Posterior vena cava (tissue), 2 donors: ENCODE data around the gene NEIL3. TPM values are rescaled to one million over a fixed set of nuclear protein-coding genes. Genes with fewer than 3 reads are reported as not detected.

ENCODE experiments used
- DNase-seq: peaks from one replicate; pipeline ENCODE4 v3.0.0-alpha.2; 2020; ENCODE audit warnings: low spot score
- intact Hi-C, 2 donors: fragments of 100-400 bp; cut with DNase I; formaldehyde crosslinking; loops; one replicate each; pipeline versions ENCODE4 v1.14.1 to v1.14.2; 2022 to 2023
- long read RNA-seq, 2 donors: library from polyadenylated mRNA; unstranded; transcript quantifications; one replicate each; pipeline ENCODE4 v2.0.0, GENCODE V29; 2020 to 2021
- total RNA-seq, 2 donors: library from RNA; stranded (reverse); fragmentation: NEBNext Ultra II Directional; extraction: Animal tissue kit (Norgen Biotek cat#: 25700); gene quantifications; one replicate each; pipeline ENCODE4 v1.2.1, GENCODE V29; 2021
- donor health status: DM: yes; HTN: yes; CAD: no.
- donor health status: DM: yes; HTN: yes; CAD: no.

NEIL3 gene, protein sequence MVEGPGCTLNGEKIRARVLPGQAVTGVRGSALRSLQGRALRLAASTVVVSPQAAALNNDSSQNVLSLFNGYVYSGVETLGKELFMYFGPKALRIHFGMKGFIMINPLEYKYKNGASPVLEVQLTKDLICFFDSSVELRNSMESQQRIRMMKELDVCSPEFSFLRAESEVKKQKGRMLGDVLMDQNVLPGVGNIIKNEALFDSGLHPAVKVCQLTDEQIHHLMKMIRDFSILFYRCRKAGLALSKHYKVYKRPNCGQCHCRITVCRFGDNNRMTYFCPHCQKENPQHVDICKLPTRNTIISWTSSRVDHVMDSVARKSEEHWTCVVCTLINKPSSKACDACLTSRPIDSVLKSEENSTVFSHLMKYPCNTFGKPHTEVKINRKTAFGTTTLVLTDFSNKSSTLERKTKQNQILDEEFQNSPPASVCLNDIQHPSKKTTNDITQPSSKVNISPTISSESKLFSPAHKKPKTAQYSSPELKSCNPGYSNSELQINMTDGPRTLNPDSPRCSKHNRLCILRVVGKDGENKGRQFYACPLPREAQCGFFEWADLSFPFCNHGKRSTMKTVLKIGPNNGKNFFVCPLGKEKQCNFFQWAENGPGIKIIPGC
- total RNA-seq: under 1 TPM; 0.24 to 0.46 TPM
- long read RNA-seq, donor 1: 0 reads
- long read RNA-seq, donor 2: 0 reads

DNA sequence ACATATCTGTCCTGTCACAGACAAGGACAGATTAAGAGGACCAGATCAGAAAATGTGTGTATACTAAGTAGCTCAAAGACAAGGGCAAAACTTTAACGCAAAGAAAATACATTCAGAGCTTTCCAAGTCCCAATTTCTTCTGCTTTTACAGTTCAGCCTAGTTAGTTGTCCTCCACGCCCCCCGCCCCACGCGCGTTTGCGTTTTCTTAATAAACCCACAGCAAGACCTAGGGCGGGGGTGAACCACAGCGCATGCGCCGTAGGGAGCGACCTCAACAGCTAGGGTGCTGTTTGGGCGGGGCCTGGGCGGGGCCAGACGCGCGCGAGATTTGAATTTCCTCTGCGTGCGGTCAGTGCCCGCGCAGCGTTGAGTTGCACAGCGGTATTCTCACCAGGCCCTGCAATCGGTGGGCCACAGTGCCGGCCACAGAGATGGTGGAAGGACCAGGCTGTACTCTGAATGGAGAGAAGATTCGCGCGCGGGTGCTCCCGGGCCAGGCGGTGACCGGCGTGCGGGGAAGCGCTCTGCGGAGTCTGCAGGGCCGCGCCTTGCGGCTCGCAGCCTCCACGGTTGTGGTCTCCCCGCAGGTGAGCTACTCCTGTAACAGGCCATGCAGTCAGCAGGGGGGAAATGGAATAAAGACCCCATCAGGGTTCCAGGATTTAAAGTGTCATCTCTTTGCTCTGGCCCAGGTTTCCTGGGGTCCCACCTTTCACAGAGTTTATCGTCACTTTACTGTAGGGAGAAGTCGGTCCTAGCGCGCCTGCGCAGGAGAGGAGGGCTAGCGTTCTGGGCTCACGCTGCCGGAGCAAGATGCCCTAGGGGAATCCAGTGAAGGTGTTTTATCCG lies at the start of gene NEIL3:
Gene NEIL3, plus strand, starts transcription at position 353 of the 850 bp plus-strand sequence. Its CDS starts 80 bp downstream, at position 433.
- peak; percentile 97 for DNase-seq
- intact Hi-C loops: no loop called here

DNA sequence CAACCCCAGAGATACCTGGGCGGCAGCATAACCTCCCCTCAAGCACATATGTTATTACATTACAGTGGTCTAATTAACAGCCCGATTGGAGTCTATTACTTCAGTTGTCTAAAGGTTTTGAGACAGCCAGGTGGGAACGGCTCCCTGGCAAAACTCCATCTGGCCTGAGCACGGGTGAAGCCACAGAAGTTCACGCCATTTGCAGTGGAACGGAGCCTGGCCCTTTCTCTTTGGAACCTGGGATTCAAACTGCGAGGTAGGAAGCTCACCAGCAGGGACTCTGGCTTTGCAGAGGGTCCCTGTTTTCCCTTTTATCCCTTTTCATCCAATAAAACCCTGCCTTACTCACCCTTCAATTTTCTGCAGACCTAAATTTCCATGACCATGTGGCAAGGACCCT lies 45.9 kb upstream of the NEIL3 start:
- intact Hi-C loops: no loop called here
- DNase-seq: no peak

DNA sequence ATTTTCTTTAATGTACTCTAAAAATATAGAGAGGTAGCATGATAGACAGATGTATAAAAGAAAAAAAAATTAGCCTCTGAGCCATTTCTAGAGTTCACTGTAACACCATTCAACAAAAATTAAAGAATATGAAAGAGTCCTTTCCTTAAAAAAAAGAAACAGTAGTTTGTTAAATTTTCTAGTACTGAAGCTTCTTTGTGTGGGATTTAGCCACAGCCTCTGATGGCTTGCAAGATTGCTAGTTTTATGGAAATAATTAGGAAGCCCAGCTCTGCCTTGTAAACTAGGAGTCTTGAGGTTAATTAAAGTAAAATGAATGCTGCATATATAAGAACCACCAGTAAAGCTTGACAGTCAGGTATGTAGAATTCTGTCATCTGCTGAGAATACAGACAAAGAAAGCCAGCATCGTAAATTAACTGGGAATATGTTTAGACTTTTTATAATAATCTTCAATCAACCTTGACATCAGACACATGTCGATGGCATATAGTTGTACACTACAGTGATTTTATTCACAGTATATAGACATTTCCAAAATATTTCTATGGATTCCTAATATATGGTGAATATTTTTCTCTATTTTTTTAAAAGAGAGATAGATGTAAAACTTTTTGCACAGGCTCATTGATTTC lies 44.8 kb upstream of the NEIL3 start:
- no peak for DNase-seq
- intact Hi-C loops: no loop called here

DNA sequence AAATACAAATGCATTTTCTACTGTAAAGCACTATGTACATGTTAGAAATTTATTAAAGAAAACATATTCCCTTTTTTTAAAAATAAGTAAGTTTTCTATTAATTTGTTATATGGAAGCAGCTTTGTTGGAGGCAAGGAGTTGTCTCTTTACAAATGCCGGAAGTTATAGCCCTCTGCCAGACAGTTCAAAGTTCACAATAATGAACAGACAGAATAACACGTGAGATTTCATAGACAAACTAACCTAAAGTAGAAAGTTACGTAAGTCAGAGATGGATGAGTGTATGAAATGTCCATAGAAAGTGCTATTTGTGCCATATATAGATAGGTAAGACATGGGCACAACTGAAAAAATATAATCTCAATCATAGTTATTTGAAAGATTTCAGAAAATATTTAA lies 43.9 kb upstream of the NEIL3 start:
- intact Hi-C loops: no loop called here
- no peak for DNase-seq

DNA sequence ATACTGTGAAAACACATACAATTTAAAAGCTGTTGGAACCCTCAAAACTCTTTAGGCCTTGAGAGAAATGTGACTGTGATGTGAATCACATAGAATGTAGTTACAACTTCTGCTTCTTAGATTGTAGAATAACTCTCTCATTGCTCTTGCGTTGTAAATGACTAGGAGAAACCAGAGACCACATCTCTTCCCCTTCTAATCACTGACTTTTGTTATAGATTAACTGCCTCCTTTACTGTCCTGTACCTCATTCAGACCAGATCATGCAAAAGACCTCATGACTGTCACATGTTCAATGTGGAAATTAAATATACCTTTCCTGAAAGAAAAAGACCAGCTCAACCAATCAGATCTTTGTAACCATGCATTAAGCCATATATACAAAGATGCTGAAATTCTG lies 43.2 kb upstream of the NEIL3 start:
- intact Hi-C loops: no loop called here
- no peak for DNase-seq

DNA sequence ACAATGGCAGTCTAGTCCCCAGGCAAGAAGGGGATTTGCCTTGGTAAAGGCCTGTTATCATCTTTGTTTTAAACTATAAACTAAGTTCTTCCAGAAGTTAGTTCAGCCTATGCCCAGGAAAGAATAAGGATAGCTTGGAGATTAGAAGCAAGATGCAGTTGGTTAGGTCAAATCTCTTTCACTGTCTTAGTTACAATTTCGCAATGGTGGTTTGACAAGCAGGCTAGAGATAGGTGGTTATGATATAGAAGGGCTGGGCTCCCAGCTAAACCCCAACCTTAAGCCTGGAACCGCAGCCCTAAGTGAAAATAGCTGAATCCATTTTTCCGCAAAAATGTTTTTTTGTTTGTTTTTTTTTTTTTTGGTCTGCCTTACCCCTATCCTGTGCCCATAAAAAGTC lies 41.8 kb upstream of the NEIL3 start:
- DNase-seq: no peak
- intact Hi-C loops: no loop called here

DNA sequence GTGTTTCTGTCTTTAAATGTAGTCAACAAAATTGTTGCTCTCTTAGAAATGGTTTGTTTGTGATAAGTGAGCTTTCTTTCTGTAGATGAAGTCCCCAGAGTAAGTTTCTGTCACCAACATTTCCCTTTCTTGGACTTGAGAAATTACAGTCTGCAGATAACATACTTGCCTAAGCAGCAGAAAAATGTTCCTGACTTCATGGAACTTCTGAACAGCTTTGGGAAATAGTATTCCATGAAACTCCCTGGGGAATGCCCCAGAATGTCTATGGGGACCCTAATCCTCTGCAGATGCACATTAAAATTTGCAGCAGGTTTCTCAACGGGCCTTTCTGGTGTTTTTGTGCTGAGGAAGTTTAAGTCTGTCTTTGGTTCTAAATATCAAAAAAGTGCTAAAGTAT lies 38.6 kb upstream of the NEIL3 start:
- no peak for DNase-seq
- intact Hi-C loops: no loop called here

DNA sequence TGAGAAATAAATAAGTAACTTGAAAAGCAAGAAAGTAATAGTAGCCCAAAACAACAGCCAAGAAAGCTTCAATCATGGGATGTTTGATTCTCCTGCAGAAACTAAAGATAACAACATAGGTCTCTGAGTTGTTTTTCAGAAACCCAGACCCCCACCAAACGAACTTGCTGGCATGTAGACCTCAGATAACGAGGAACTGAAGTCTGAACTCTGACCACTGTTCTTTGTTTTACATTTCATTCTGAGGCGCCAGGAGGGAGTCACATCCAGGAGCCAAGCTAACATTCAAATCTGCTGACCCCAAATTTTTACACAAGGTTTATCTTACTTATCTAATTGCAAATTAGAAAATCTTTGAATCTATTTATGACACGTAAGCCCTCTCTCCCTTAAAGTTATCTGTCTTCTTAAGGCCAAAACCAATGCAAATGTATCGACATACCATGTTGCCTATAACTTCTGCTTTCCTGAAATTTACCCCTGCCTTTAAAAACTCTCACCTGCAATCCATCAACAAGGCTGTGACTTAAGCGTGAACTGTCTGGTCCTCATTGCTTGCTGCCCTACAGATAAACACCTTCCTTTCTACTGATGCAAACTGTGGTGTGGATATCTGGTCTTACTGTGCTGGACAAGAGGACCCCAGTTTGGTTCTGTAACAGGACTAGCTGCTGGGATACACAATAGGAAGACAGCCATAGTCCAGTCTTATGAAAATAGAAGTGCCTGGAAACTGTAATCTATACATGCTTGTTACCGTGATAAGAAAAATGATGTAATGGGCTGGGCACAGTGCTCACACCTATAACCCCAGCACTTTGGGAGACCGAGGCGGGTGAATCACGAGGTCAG lies 37.5 kb upstream of the NEIL3 start:
- no peak for DNase-seq
- intact Hi-C loops: no loop called here

DNA sequence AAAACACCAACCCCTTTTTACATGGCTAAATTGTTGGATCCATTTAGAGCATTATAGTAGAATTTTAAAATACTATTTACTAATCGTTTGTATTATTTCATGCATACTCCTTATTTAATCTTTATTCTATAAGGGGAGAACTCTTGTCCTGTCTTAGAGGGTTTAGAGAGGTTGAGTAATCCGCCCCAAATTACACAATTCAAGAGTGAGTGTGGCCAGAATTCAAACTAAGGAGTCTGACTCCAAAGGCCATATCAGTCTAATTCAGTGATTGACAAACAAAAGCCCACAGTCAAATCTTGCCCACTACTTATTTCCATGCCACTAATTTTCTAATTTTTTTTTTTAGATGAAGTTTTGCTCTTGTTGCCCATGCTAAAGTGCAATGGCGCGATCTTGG lies 33.7 kb upstream of the NEIL3 start:
- DNase-seq: no peak
- intact Hi-C loops: no loop called here

DNA sequence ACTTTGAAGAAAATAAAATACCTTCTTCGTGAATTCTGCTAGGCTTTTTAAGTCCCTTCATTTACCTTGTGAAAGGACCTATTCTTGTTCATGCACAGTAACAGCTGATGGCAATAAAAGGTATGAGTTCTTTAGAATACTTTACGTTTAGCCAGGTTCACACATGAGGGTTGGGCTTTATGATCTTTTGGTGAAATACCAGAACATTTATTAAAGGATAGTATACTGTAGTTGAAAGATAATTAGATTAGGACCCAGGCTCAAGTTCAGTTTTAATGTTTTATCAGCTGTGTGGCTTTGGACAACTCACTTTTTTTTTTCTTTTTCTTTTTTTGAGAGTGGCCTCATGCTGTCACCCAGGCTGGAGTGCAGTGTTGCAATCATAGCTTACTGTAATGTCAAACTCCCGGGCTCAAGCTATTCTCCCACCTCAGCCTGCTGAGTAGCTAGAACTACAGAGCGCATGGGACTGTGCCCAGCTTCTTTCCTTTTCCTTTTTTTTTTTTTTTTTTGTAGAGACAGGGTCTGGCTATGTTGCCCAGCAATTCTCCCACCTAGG lies 28.2 kb upstream of the NEIL3 start:
- intact Hi-C loops: no loop called here
- DNase-seq: no peak

DNA sequence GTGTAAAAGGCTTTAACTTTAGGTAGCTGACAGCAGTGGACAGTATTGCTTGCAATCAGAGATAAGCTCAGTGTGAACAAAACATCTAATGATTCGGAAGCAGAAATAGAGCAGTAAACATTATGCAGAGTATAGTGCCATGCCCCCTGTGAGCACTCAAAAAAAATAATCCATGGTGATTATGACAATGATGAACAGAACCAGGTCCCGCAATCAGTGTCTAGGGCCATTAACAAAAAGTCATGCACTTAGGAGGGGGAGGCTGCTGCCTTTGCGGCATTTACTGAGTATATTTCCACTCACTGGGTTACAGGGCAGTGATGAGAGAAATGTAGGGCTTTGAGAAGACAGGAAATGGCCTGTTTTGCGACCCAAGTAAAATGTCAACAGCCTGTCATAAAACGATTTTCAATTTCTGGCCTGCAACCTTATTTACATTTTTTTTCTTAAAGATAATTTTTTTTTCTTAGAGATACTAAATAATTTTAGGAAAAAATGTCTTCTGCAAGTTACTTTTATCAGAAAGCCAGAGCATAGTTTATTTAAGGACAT lies 27.3 kb upstream of the NEIL3 start:
- no peak for DNase-seq
- intact Hi-C loops: no loop called here

DNA sequence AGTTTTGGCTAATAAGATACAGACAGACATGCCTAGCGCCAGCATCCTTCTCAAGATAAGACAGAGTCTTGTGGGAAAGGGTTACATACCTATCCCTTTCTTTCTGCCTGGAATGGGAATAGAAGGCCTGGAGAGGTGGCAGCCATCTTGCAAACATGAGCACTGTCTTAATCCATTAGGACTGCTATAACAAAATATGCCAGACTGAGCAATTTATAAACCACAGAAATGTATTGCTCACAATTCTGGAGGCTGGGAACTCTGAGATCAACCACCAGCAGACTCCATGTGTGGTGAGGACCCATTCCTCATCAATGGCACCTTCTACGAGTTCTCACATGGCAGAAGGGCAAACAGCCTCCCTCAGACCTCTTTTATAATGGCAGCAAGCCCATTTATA lies 26.5 kb upstream of the NEIL3 start:
- DNase-seq: no peak
- intact Hi-C loops: no loop called here

DNA sequence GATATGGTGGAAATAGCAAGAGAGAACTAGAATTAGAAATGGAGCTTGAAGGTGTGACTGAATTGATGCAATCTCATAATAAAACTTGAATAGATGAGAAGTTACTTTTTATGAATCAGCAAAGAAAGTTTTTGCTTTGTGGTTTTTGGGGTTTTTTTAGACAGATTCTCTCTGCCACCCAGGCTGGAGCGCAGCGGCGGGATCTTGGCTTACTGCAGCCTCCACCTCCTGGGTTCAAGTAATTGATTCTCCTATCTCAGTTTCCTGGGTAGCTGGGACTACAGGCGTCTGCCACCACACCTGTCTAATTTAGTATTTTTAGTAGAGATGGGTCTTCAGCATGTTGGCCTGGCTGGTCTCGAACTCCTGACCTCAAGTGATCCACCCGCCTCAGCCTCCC lies 23.7 kb upstream of the NEIL3 start:
- intact Hi-C loops: no loop called here
- DNase-seq: no peak

DNA sequence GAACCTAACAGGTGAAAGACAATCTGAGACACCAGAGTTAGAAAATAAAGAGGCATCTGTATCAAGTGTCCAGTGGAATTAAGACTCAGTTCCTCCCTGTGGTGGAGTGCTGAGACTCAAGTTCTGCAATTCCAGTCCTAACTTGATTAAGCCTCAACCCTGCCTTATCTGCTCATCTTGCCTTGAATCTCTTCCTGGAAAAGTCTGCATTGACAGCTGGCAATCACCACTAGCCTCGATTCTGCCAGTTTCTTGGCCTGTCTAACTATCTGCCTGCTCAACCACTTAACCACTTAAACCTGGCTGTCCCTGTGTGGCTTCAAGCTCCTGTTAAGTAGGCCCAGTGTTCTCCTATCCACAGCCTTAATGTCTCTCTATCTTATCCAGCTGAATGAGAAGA lies 22.4 kb upstream of the NEIL3 start:
- intact Hi-C loops: no loop called here
- no peak for DNase-seq

DNA sequence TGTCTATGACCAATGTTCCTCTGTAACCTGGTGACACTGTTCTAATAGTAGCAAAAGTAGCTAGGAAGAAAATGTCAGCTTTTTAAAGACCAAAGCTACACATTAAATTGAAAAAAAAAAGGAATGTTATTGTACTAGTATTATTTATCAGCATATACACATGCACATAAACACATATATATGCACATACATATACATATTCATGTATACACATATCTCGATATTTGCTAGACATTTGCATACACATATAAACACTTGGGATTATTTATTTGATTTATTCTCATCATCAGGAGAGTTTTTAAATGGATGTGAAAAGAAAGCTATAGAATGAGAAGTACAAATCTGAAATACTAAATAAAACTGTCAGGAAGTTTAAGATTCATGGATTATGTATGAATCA lies 21.3 kb upstream of the NEIL3 start:
- intact Hi-C loops: no loop called here
- DNase-seq: no peak

DNA sequence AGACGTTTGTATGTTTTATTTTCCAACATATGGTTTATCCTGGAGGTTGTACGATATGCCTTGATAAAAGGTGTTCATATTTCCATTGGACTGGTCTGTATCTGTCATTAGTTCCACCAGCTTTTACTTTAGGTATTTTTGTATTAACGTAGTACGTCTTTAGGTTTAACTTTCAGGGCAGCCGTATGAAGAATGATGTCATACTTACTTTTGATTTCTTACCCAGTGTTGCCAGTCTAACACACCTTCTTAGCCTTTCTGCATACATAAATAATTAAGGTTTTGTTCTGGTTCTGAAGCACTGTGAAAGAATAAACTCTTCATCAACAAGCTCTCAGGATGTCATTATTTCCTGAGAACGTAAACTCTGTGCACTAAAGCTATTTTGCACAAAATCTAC lies 18.9 kb upstream of the NEIL3 start:
- intact Hi-C loops: no loop called here

DNA sequence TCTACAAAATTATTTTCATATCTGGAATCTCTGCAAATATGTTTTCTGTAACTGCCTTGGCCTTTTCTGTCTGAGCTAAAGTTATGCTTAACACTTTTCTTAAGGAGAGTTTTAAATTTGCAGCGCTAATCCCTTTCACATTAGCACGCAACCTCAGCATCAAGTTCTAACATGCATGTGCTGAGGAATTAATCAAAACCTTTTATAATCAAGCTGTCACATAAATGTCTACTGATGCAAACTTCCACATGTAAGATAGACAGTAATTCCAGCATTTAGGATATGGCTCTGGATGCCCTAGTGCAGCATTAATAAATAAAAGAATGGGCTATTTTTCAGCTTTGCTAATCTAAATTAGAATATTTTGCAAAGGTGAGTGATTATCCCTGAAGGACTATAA lies 17.5 kb upstream of the NEIL3 start:
- DNase-seq: no peak
- intact Hi-C loops: no loop called here

More for the DNA sequence above, 18.9 kb upstream of the NEIL3 start:
- no peak for DNase-seq
